Measurements from ENCODE around the gene PHC1. TPM values are rescaled to one million over a fixed set of nuclear protein-coding genes. Genes with fewer than 3 reads are reported as not detected.
"Not testable (repeated sequence)": the region's sequence is repeated elsewhere in the genome, so short reads cannot be mapped to it uniquely, and the experiment has no call there.

The PHC1 gene
- total RNA-seq, 2 donors from 2014 or later, result 27.0 to 34.5 TPM

DNA sequence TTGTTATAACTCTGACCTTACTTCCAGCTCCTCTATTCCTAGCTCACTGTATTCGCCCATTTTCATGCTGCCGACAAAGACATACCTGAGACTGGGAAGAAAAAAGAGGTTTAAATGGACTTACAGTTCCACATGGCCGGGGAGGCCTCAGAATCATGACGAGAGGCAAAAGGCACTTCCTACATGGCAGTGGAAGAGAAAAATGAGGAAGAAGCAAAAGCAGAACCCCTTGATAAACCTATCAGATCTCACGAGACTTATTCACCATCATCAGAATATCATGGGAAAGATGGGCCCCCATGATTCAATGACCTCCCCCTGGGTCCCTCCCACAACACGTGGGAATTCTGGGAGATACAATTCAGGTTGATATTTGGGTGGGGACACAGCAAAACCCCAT is 14.5 kb upstream of the PHC1 start:
- Histone ChIP-seq H3K4me1 (no peaks in the 10 kb centered on the region), H3K9me3 (no peaks in the 10 kb centered on the region), H3K4me3 (no peak overlapping the region), H3K27me3 (no peaks in the 10 kb centered on the region), H3K27ac (no peak overlapping the region), H3K36me3 (replicated peaks in 1 of 2; ENCODE audit: insufficient read depth in 1 of 2, low read depth in 2 of 2) (no peaks in the 10 kb centered on the region)
- no peak for ATAC-seq
- 64 to 75% methylated on average over 6 of the region's 6 CpGs for WGBS, 2 donors
- intact Hi-C loops (cut with DNase I), result no loop called here
- DNase-seq, result no peak
- no peak for TF ChIP-seq POLR2A (IDR thresholded peaks at IDR 0.05)
- TF ChIP-seq, protein P1, sequence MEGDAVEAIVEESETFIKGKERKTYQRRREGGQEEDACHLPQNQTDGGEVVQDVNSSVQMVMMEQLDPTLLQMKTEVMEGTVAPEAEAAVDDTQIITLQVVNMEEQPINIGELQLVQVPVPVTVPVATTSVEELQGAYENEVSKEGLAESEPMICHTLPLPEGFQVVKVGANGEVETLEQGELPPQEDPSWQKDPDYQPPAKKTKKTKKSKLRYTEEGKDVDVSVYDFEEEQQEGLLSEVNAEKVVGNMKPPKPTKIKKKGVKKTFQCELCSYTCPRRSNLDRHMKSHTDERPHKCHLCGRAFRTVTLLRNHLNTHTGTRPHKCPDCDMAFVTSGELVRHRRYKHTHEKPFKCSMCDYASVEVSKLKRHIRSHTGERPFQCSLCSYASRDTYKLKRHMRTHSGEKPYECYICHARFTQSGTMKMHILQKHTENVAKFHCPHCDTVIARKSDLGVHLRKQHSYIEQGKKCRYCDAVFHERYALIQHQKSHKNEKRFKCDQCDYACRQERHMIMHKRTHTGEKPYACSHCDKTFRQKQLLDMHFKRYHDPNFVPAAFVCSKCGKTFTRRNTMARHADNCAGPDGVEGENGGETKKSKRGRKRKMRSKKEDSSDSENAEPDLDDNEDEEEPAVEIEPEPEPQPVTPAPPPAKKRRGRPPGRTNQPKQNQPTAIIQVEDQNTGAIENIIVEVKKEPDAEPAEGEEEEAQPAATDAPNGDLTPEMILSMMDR (IDR thresholded peaks at IDR 0.05), result no peak

DNA sequence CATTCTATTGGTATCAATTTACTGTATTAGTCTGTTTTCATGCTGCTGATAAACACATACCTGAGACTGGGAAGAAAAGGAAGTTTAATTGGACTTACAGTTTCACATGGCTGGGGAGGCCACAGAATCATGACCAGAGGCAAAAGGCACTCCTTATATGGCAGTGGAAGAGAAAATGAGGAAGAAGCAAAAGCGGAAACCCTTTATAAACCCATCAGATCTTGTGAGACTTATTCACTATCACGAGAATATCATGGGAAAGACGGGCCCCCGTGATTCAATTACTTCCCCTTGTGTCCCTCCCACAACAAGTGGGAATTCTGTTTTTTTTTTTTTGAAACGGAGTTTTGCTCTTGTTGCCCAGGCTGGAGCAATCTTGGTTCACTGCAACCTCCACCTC is 11.6 kb upstream of the PHC1 start:
- H3K27me3 ChIP-seq; intact Hi-C loops (cut with DNase I); H3K36me3 ChIP-seq (replicated peaks in 1 of 2; ENCODE audit: insufficient read depth in 1 of 2, low read depth in 2 of 2); H3K9me3 ChIP-seq; H3K27ac ChIP-seq; ATAC-seq; H3K4me3 ChIP-seq; H3K4me1 ChIP-seq: not testable (repeated sequence)
- peak in 1 of 4 donors; percentile 8 for DNase-seq
- WGBS, 2 donors, result 65 to 72% methylated on average over 5 of the region's 5 CpGs

DNA sequence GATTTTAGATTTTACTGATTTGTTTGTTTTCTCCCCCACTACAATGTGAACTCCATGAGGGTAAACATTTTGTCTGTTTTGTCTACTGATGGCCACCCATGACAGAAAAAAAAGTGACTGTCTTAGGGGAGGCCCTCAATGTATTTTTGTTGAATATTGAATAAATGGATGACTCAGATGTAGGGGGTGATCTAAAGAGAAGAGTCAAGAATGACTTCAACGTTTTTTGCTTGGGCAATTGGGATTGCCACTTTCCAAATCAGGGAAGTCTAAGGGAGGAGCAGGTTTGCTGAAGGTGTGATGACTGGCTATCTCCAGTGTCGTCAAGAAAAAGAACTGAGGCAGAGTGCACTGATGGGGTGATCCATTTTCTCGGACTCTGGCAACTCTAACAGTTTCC is 10.7 kb upstream of the PHC1 start:
- DNase-seq (no peak), ATAC-seq (no peak)
- H3K4me1 ChIP-seq, result no peaks in the 10 kb centered on the region
- WGBS, 2 donors, result 62 to 72% methylated on average over 3 of the region's 3 CpGs
- no peak overlapping the region for H3K4me3 ChIP-seq
- H3K27me3 ChIP-seq, result no peaks in the 10 kb centered on the region
- no peaks in the 10 kb centered on the region for H3K9me3 ChIP-seq
- intact Hi-C loops (cut with DNase I), result no loop called here
- no peaks in the 10 kb centered on the region for H3K36me3 ChIP-seq (replicated peaks in 1 of 2; ENCODE audit: insufficient read depth in 1 of 2, low read depth in 2 of 2)
- no peak overlapping the region for H3K27ac ChIP-seq
- TF ChIP-seq, protein P1 (IDR thresholded peaks at IDR 0.05), result no peak
- no peak for TF ChIP-seq POLR2A (IDR thresholded peaks at IDR 0.05)

DNA sequence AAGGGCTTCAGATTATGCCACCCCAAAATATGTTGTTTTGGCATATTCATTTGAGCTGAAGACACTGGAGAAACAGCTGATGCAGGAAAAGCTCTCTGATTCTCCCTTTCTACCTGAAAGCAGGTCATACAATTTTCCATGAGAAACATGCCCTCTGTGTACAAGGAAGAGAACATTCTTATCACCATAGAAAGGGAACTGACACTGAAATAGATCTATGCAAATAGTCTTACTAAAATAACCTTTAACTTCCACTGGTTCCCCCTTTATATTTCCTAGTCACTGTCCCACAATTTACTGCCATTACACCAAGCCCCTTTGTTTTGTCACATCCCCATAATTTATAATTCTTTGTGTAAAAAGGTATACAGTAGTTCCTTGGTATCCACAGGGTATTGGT is 9.6 kb upstream of the PHC1 start:
- no peaks in the 10 kb centered on the region for H3K9me3 ChIP-seq
- H3K27ac ChIP-seq, result no peak overlapping the region
- no peaks in the 10 kb centered on the region for H3K4me1 ChIP-seq
- TF ChIP-seq POLR2A (IDR thresholded peaks at IDR 0.05), result no peak
- DNase-seq (no peak), ATAC-seq (no peak)
- no peaks in the 10 kb centered on the region for H3K36me3 ChIP-seq (replicated peaks in 1 of 2; ENCODE audit: insufficient read depth in 1 of 2, low read depth in 2 of 2)
- intact Hi-C loops (cut with DNase I), result no loop called here
- no peak overlapping the region for H3K4me3 ChIP-seq
- H3K27me3 ChIP-seq, result no peaks in the 10 kb centered on the region

DNA sequence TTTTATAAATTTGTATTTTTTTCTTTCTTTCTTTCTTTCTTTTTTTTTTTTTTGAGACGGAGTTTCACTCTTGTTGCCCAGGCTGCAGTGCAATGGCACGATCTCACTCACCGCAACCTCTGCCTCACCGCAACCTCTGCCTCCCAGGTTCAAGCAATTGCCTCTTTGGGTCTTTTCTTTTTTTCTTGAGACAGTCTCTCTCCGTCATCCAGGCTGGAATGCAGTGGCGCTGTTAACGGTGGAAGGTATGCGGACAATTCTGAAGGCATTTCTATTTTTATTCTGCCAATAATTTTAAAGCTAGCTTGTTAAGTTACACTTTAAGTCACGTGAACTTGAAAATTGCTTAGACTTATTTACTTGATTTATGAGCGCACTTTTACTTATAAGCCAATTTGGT is 8.8 kb upstream of the PHC1 start:
- DNase-seq, result no peak
- WGBS, 2 donors, result 67 to 74% methylated on average over 10 of the region's 10 CpGs
- Histone ChIP-seq H3K27me3 (no peaks in the 10 kb centered on the region), H3K36me3 (replicated peaks in 1 of 2; ENCODE audit: insufficient read depth in 1 of 2, low read depth in 2 of 2) (no peaks in the 10 kb centered on the region), H3K9me3 (no peaks in the 10 kb centered on the region), H3K4me3 (no peak overlapping the region), H3K27ac (no peak overlapping the region), H3K4me1 (no peaks in the 10 kb centered on the region)
- intact Hi-C loops (cut with DNase I), result no loop called here
- TF ChIP-seq, protein P1 (IDR thresholded peaks at IDR 0.05), result no peak
- no peak for ATAC-seq

DNA sequence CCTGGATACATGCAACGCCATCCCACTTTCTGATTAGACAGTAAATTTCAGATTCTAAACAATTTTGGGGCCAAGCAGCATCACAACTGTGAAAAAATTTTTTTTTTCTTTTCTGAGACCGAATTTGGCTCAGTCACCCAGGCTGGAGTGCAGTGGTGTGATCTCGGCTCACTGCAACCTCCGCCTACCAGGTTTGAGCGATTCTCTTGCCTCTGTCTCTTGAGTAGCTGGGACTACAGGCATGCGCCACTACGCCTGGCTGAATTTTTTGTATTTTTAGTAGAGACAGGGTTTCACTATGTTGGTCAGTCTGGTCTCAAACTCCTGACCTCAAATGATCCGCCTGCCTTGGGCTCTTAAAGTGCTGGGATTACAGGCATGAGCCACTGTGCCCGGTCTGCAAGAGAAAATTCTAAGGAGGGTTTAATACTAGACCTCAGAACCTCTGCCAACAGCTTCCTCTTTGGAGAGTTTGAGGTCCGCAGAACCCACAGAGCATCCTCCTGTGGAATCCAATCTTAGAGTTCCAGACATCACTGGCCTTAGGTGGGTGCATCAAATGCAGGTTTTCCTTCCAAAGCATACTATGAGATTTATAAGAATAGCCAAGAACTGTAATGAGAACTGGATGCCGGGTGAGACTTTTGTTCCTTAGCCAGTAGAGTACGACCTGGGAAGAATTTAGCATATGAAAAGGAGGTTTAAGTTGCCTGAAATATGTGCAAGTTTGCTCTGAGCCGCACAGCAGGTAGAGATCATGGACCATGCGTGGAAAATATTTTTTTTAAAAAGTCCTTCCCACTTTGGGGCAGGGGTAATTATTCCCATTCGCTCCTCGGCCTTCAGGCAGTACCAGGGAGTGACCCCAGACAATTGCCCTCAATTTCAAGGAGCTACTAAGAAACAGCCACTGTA is 7.8 kb upstream of the PHC1 start:
- no peaks in the 10 kb centered on the region for H3K27me3 ChIP-seq
- intact Hi-C loops (cut with DNase I), result no loop called here
- H3K4me3 ChIP-seq, result no peak overlapping the region
- H3K4me1 ChIP-seq, result no peaks in the 10 kb centered on the region
- no peak for TF ChIP-seq POLR2A (IDR thresholded peaks at IDR 0.05)
- TF ChIP-seq, protein P1 (IDR thresholded peaks at IDR 0.05), result no peak
- no peak for ATAC-seq
- no peaks in the 10 kb centered on the region for H3K36me3 ChIP-seq (replicated peaks in 1 of 2; ENCODE audit: insufficient read depth in 1 of 2, low read depth in 2 of 2)
- DNase-seq, result no peak
- WGBS, 2 donors, result 74 to 82% methylated on average over 16 of the region's 16 CpGs
- H3K27ac ChIP-seq, result no peak overlapping the region
- H3K9me3 ChIP-seq, result no peaks in the 10 kb centered on the region

All from body of pancreas (tissue), 4 donors.